ENCODE results near the gene GATAD2A.

Gene GATAD2A

GRCh38 chr19:19490214-19490968 is 84.9 kb downstream of the GATAD2A start:
- DNase-seq (ENCODE audit: low spot score): peak; percentile 89

DNA sequence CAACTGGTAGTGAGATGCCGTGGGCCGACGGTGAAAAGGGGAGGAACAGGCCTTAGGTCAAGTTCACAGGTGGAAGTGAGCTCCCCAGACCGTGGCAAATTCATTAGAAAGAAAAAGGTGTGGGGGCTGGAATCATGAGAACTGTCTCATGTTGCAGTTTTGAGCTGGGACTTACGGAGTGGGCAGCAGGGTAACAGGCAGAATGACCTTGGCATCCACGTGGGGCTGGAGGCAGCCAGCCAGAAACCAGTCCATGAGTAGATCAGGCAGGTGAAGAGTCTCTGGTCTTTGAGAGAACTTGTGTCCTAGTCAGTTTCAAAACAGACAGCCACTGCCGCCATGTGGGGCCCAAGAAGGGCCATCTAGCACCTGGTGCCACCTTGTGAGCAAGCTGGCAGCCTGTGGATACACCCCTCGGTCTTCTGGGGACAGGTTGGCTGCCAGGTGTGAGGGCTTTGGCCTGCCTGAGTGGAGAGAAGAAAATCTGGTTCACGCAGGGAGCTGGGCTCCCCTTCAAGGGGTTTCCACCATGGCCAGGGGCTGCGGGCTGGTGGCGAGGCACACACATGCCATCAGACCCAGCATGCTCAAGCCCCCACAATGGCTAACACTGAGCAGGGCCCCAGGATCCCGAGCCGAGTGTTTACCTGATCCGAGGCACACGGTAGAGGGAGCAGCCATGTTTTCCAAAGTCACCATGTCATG is 86.0 kb downstream of the GATAD2A start:
- DNase-seq (ENCODE audit: low spot score): no peak

GRCh38 chr19:19492026-19492610 is 86.6 kb downstream of the GATAD2A start:
- DNase-seq (ENCODE audit: low spot score): no peak

DNA sequence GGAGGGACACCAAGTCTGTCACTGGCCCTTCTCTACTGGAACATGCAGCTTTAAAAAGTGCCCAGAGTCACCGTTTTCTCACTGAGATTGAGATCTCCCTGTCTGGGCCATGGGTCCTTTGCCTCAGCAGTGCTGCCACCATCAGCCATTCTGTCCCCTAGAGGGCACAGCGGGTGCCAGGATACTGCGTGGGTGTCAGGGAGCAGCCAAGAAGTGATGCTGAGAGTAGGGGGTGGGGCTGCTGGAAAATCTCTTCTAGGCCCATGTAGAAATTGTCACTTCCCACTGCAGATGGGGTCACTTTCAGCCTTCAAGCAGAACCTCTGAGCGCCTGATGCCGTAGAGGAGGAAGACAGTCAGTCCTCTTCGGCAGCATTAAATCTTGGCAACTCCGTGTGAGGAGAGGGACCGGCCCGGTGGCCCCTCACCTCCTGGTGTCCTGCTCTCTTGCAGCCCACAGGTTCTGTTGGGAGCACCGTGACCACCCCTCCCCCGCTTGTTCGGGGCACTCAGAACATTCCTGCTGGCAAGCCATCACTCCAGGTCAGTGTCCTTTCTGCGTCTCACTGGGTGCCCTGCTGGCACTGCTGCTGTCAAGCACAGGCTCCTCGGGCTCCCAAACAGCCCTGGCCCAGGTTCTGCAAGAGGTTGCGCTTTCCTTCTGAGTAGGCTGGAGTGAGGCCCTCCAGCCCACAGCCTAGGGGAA is 88.5 kb downstream of the GATAD2A start:
- no peak for DNase-seq (ENCODE audit: low spot score)

DNA sequence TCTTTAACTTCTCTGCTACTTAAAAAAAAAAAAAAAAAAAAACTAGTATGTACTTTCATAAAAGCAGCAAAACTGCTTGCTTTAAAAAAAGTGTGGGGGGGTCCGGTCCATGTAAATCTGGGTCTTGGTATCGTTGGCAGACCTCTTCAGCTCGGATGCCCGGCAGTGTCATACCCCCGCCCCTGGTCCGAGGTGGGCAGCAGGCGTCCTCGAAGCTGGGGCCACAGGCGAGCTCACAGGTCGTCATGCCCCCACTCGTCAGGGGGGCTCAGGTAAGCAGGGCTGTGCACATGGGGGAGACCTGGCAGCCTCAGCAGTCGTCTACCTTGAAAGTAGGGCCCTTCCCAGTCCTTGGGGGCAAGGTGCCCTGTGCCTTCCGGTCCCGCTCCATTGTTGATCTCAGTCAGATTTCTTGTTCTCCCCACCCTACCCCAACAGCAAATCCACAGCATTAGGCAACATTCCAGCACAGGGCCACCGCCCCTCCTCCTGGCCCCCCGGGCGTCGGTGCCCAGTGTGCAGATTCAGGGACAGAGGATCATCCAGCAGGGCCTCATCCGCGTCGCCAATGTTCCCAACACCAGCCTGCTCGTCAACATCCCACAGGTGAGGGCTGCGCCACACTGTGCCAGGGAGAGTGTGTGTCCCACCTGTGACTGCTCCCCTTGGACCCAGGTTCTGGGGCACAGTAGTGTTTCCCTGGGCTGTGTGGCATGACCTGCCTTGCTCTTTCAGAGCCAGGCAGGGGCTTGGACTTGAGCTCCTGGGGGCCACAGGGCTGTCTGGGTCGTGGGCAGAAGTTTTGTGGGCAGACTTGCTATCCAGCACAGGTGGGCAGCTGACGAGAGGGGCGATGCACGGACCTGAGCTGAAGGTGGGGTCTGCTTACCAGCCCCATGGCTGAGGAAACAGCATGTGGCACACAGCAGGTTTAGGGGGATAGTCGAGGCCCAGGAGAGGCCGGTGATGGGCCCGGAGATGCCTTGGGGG is 90.4 kb downstream of the GATAD2A start:
- DNase-seq (ENCODE audit: low spot score): no peak

DNA sequence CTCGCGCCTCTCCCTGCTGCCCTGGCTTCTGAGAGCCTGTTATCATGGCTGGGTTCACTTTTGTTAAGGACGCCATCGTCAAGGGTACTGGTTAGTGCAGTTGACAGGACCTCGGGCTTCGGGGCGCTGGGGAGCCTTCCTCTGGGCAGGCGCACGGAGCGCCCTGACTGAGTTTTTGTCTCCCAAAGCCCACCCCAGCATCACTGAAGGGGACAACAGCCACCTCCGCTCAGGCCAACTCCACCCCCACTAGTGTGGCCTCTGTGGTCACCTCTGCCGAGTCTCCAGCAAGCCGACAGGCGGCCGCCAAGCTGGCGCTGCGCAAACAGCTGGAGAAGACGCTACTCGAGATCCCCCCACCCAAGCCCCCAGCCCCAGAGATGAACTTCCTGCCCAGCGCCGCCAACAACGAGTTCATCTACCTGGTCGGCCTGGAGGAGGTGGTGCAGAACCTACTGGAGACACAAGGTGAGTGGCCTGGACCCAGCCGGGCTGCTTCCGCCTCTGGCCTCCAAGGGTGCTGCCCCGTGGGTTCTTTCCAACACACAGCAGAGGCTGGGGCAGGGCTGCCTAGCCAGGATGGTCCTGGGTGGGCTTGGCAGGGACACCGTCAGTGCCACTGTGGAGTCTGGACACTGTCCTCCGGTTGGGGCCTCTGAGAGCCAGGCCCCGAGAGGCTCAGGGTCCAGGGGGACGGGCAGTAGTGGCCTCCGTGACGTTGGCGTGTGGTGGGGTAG is 92.9 kb downstream of the GATAD2A start:
- DNase-seq (ENCODE audit: low spot score): no peak

DNA sequence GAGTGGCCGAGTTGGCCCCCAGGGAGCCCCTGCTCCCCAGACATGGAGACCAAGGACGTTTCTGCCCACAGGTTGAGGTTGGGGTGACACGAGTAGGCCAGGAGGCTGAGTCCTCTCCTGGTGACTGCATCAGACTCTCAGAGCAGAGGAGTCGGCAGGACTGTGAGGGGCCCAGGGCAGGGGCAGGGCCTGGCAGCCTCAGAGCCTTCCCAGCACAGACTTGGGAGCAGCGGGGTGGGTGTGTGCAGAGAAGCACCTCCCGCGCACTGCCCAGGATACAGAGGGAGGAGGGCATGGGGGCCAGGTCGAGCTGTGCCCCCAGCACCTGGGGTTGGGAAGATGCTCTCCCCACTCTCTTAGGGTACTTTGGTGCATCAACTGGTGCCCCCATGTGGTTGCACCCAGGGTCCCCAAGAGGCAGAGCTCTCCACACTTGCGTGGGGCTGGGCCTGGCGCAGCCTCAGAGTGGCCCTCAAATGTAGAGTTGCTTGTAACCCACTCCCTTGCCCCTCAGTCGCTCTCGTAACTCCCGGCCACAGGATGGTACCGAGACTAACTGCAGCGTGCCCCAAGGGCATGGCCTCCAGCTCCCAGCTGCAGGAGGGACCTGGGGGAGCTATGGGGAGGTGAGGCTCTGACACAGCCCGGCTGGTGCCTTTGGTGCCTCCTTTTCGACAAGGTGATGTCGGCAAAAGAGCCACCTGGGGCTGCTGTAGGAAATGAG is 94.0 kb downstream of the GATAD2A start:
- DNase-seq (ENCODE audit: low spot score): no peak

GRCh38 chr19:19500975-19501644 is 95.6 kb downstream of the GATAD2A start:
- DNase-seq (ENCODE audit: low spot score): no peak

DNA sequence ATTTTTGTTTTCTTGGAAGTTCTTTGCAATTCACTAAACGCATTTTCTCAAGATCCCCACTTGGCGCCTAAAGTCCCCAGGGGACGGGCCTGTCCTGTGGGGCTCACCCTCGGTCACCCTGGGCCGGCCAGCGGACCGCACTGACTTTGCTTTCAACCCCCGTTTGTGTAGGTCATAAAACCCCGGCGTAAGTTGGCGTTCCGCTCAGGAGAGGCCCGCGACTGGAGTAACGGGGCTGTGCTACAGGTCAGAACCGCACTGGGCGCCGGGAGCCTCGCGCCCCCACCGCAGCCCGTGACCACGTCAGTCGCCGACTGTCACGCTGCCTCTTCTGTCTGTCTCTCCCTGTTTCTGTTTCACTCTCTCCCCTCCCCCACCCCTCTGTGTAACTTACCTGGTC is 96.3 kb downstream of the GATAD2A start:
- DNase-seq (ENCODE audit: low spot score): no peak

- DNase-seq (ENCODE audit: low spot score): no peak
Observed at GRCh38 chr19:19502281-19502680, 96.8 kb downstream of the GATAD2A start.

DNA sequence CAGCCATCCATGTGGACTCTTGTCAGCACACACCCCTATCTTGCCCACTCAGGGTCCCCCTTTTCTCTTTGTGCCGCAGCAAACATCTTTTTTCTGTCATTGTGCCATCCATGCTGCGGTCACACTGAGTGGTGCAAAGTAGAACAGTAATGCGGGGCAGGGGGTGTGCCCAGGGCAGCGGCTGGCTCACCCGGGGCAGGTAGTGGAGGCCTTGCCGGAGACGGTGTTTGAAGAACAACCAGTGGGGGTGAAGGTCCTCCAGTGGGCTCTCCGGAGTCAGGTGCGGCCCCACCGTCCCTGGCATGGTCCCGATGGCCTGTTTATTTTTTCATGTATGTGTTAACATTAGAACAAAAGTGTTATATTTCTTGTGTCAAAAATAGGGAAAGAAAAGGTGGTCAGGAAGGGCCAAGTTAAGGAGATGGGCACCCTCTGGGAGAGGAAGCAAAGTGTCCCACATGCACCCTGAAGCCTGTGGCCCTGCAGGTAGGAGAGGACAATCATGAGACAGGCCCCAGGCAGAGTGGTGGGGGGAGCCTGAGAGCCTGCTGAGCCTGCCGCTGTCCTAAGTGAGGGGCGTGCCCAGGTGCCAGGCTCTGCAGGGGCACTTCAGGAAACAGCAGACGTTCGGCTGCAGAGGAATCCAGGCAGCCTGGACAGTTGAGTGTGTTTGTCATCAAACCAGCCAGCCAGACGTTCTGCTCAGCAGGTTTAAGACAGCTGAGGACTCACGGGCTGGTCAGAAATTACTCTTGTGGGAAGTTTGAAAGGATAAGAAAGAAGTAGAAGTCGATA is 97.5 kb downstream of the GATAD2A start:
- no peak for DNase-seq (ENCODE audit: low spot score)

DNA sequence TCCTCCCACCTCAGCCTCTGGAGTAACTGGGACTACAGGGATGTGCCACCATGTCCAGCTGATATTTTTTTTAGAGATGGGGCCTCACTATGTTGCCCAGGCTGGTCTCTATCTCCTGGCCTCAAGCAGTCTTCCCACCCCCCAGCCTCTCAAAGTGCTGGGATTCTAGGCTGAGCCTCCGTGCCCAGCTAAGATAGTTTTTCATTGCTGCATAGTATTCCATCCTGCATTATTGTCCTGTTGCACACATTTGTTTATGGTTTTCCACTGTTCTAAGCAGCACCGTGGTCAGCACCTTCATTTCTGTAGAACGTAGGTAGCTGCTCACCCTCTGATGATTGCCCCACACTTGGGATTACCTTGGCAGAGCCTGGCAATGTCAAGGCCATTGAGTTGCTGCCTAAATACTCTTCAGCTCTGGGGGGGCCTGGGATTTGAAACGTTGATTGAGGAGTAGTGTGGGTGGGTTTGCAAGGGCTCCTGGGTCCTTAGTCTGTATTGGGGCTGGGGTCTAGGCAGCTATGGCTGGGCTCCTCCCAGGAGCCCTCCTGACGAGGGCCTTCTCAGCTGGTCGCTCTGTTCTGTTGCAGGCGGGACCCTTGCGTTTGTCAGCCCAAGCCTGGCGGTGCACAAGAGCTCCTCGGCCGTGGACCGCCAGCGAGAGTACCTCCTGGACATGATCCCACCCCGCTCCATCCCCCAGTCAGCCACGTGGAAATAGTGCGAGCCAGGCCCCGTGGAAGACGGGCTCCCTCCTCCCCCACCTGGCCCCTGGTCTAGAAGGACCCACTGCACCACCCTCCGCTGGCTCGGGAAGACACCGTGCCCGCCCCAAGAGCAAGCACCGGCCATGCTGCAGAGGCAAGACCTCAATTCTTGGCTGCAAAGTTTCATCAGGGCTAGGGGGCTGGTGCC is 99.5 kb downstream of the GATAD2A start:
- no peak for DNase-seq (ENCODE audit: low spot score)

DNA sequence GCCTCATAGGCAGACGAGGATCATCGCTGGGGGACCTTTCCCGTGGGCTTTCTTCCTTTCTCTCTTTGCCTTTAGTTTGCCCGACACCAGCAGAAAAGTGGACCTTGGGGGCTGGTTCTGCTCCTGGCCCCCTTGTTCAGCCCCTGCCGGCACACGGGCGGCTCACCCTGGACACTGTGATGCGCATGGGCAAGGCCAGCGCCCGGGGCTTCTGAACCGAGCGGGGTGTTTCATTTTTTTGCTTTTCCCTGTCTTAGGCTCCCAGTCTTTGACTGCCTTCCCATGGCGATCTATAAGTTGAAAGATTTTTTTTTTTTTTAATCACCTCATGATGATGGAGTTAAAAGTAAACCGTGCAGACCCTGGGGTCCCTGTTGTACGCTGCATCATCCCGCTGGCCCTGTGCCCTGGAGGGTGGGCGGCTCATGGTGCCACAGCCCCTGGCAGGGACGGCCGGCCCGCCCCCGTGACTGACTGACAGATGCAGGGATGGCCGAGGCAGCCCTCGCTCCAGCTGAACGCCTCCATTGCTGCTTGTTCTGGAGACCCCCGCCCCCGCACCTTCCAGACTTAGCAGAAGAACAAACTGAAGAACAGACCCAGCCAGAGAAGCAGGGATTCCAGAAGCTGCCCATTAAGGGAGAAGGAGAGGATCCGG is 100.3 kb downstream of the GATAD2A start:
- no peak for DNase-seq (ENCODE audit: low spot score)

DNA sequence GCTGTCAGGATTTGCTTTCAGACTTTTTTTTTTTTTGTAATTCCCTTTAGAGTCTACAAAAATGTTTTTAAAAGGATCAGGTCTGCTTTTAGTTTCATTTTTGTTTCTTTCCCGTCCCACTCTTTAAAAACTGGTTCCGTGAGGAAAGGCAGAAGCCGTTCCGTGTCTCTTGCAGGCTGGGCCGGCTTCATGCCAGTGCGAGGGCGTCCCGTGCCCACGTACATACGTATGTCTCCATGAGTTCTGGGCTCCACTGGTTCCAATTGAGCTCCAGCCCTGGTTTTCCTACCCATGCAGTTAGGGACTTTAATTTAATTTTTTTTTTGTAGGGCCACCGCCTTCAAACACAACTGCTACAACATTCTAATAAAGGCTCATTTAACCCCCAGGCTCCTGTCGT is 101.1 kb downstream of the GATAD2A start:
- DNase-seq (ENCODE audit: low spot score): no peak

DNA sequence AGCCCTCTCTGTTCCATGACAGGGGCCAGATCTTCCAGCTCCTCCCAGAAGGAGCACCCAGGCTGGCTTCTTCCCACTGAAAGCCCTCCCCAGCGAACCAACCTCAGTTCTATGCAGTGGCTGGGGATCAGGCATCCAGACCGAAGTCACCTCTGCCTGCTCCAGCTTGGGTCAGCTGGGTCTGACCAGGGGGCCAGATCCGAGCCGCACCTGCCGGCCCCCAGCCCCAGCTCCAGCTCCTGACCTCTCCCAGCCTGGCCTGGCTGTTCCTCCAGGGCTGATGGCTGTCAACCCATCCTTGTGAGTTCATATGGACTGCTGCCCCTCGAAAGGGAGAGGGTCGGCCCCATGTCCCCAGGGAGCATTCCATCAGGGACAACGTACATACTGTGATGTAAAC is 101.9 kb downstream of the GATAD2A start:
- no peak for DNase-seq (ENCODE audit: low spot score)

DNA sequence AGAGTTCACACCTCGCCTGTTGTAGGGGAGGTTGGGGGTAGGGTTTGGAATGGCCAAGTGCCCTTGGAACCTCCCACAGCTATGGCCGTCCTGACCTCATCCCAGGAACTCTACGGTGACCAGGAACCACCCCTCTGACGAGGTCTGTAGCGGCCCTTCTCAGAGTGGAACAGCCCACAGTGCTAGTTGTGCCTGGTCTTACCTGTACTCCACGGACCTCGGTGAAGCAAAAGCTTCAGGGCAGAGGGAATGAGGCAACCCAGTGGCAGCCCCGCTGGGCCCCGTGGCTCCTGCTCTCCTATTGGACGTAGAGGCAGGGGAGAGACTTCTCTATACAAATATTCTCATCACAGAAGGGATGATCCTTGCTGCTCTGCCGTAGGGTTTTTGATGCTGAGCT is 102.7 kb downstream of the GATAD2A start:
- no peak for DNase-seq (ENCODE audit: low spot score)

DNA sequence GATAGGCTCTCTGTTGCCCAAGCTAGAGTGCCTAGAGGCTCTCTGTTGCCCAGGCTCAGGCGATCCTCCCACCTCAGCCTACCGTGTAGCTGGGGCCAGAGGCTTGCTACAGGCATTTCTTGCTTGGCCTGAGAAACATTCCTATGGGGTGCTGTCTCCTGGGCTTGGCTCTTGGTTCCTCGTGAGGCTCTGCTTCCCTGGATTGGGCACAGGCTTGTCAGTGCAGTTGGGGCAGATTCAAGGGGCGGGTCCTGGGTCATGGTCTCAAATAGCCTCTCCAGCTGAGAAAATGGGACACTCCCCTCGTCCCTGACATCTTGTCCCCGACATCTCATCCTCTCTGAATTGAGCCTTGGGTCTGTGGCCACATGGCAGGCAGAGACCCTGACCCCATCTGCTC is 105.0 kb downstream of the GATAD2A start:
- DNase-seq (ENCODE audit: low spot score): no peak

All from AG08395 (cell line).